Endometrium (tissue), 2 donors: ENCODE results near the gene GATAD2B.
"Not testable (repeated sequence)": the region's sequence is repeated elsewhere in the genome, so short reads cannot be mapped to it uniquely, and the experiment has no call there.

Experiments
- FAIRE-seq: peaks from 2 replicates; lab custom pipeline; 2012; peaks lifted over from hg19 to GRCh38; lab: Jason Lieb, UNC
- donor health status: control.
- donor health status: control.

Gene GATAD2B

DNA sequence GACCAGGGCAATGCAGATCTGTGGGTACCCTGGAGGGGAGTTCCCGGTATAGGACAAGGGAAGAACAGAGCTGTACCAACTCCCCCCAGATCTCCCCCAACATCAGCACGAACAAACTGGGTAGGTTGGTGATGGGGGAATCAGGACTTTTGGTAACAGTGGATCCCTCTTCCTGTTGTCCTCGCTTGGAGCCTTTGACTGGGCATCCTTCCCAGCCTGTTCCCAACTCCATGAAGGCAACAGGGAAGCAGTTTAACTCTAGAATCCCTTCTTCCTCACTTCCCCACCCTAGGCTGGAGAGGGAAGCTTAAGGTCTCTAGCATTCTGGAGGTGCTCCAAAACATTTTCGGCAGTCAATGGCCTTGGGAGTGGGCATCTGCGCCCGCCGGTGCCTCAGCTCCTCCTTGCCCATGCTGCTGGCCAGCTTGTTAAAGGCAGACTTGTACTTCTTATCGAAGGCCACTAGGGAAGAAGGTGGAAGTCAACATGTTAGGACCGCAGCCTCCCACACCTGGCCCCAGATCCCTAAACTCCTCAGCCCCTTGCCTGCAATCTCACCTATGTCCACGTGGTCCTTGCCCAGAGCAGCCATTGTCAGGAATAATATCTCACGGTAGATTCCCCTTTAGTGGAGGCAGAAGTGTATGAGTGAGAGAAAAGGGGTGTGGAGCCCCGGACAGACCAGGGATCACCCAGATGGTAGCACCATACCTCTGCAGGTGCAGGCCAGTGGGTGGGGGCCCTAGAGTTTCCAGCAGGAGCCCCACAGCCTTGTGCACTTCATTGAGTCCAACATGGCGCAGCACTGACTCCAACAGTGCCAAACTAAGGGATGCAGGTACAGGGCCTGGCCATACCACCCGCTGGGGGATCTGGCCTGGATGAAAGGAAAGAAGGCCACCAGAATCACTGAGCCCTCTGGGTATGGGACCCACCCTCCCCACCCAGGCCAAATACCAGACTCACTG lies 7.5 kb upstream of the GATAD2B start:
- no peak for FAIRE-seq

DNA sequence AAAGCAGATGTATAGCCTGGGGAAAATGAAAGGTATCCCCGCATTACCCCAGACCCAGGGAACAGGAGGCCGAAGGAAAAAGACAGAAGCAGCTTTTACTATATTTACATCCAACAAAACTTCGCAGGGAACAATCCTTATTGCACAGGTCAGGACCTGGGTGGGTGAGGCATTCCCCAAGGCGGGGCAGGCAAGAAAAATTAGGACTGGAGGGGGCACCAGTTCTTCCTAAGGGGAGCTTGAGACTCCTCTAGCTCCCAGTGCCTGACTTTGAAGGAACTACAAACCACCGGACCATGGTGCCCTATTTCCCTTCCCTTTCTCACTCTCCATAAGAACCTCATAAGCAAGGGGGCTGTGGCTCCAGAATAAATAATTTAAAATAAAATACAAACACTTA lies 6.7 kb upstream of the GATAD2B start:
- no peak for FAIRE-seq

DNA sequence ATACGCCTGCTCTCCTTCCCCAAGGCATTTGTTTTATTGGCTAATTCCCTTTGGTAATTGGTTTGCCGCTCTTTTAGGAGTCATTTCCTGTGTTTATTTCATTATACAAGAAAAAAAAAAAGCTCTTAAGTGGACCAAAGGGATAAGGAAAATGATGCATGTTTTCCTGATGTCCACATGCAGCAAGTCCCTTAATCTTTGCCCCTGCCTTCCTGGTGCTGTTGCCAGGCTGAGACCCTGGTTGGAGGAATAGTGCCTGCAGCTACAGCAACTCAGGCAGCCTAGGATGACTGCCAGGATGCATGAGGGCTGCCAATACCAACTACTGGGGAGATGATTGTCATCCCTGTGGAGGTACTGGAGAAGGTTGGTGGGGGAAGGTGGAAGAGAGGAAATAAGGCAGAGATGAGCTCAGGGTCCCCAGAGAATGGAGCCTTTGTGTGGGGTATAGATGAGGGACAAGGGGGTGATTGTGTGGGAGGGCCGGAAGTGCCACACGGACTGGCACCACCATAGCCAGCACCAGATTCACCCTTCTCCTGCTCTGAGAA lies 6.1 kb upstream of the GATAD2B start:
- no peak for FAIRE-seq

DNA sequence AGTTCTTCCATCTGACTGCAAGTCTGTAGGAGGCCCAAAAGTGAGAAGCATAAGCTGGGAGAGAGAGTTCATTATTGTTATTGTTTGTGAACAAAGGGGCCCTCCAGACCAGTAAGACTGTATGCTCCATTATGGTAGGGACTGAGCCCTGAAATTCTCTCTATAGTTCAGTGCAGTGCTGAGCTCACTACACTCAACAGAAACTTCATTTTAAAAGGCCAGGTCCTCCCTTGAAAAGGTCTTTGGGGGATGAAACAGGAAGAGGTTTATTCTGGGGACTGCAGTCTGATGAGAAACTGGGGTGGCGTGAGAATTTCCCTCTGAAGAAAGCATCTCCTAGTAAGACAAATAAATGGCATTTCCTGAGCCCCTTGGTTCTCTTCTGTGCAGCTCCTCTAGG lies 5.5 kb upstream of the GATAD2B start:
- FAIRE-seq: no peak

DNA sequence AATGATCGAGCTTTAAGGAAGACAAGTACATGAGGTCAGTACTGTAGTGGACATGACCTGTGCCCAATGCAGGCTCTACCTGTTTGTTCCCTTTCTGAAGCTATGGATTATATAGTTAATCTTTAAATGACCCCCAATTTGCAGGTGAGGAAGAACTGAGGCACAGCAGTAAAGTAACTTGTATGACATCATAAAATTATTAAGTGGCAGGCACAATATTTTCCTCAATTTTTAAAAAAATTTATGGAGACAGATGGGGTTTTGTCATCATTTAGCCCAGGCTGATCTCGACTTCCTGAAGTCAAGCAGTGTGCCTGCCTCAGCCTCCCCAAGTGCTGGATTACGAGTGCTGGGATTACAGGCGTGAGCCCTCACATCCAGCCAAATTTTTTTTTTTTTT lies 3.6 kb upstream of the GATAD2B start:
- FAIRE-seq: no peak

DNA sequence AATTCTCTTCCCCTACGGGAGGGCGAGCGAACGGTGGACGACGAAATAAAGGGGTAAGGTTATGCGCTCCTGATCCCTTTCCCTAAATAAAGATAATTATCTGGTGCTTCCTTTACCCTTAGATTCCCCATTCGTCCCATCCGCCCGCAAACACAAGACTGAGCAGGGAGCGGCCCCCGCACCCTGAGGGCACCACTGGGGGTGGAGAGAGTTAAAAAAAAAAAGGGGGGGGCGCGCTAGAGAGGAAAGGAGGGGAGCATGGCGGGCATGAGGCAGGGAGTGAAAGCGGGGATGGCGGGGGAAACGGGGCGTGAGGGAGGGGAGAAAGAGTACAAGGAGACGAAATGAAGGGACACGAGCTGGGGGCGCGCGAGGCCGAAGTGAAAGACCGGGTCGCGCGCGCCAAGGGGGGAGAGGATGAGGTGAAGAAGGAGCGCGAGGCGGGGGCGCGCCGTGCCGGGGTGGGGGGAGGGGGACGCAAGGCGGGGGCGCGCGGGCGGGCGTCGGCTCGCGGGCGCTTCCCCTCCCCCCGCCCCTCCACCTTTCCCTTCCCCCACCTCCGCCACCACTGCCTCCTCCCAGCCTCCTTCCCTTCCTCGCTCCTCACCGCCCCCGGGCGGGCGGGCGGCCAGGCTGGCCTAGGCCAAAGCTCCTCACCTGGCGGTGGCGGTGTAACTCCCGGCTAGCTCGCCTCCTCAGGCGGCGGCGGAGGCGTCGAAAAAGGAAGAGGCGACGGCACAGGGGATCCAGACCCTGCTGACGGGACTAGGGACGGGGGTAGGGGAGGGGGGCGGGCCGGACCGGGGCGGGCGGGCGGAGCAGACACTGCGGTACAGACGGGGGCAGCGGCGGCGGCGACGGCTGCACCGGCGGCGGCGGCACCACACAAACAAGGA lies 448 bp downstream of the GATAD2B start:
- no peak for FAIRE-seq

DNA sequence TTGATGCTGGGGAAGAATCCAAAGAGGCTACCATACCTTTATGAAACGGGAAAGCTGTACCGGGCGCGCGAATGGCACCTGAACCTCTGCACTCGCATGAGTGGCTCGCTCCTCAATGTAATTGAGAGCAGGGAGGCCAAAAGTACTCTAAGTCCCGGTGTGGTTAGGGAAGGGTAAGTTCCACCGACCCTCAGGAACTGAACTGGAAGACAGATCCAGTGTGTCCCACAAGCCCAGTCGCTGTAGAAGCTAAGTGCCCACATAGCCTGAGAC lies 1.0 kb downstream of the GATAD2B start:
- no peak for FAIRE-seq

DNA sequence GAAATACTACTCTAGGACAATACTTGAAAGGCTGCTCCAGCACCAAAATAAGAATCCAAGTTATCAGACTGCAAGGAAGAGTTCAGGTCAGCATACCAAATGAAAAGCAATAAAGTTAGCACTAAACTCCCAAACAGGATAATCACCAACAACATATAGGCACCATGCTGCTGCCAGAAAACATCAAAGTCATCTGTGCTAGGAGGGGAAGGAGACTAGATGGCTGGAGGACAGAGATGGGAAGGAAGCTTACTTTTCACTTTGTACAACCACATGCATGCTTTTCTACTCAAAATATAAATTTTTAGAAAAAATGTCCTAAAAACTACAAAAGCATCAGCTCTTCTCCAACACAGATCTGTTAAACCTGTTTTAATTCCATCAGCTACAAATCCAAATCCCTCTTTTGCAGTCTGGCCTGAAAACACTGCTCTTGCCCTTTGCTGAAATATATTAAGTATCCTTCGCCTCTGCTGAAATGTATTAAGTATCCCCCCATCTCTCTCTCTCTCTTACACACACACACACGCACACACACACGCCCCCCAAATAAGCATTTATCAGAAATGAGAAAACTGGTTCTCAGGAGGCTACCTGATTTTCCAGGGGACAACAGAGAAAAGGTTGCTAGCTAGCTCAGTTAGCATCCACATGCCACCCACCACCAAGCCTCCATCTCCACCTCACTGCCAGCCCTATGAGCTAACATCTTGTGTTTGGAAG lies 1.5 kb downstream of the GATAD2B start:
- no peak for FAIRE-seq

DNA sequence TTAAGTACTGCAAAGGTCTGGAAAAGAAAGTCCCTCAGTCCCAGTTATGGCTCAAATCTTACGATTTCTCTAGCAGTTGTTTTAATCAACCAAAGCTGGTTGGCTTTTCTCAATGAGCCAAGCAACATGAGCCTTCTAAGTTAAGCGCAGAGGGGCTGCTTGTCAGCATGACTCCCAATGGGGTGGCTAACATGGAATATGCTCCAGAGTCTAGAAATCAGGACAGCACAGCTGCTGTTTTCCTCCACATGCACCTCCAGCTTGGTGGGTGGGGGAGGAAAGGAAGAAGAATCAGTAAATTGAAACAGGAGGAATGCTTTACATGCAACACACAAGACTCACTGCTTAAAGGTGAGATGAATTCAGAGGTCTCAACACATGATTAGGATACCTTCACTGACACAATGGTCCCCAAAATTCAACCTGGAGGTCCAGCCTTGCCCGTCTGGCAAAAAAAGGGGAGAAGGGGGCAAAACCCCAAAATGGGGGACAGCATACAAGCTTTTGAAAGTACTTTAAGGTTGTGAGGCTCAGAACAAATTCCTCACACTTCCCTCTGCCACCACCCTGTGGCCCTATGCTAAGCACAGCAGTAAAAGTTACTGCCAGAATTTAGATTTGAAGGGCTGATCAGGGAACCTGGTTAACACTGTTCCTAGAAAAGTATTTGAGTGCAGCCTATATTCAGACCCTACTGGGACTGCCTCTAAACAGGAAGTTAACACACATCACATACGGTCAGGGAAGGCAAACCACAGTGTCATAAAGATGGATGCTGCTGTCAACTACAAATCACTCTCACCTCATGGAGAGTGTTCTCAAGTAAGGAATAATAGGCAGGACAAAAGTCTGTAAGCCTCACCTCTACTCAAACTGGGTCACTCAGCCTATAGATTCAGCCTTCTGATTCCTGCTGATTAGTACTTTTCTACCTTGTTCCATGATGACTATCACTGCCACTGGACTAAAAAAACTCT lies 2.6 kb downstream of the GATAD2B start:
- no peak for FAIRE-seq

DNA sequence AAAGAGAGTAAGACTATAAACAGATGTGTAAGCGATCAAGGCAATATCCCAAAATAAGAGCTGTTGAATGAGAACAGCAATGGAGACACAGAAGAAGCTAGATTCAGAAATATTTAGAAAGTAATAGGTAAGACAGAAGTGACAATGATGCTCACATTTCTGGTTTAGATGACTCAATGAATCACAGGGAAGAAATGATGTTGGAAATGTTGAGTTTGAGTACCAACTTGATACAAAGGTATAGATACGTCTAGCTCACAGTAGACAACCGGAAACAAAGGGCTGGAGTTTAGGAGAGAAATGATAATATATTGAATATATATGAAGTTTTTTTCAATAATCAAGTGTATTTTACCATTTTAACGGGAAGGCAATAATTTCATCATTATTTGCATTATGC lies 6.5 kb downstream of the GATAD2B start:
- no peak for FAIRE-seq

DNA sequence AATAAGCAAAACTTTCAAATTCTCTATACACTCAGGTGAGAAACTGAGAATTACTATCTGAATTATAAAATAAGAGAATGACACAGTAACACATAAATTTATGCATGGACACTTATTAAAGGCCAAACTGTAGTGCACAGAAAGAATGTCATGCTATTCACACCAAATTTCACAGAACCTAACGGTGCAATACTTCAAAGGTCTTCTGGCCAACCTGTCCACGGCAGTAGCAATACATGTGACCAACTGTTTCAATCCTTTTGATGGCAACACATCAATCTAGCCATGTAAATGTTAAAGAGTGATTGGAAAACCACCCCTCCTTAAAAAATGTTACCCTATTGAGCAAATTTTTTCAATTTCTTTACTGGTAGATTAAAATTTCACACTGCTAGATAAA lies 10.4 kb downstream of the GATAD2B start:
- no peak for FAIRE-seq

DNA sequence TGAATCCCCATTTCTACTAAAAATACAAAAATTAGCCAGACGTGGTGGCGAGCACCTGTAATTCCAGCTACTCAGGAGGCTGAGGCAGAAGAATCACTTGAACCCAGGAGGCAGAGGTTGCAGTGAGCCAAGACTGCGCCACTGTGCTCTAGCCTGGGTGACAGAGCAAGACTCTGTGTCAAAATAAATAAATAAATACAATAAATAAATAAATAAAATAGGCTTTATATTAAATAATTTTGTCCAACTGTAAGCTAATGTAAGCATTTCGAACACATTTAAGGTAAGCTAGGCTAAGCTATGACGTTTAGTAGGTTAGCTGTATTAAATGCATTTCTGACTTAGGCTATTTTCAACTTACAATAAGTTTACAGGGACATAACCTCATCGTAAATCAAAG lies 12.2 kb downstream of the GATAD2B start:
- not testable (repeated sequence) for FAIRE-seq

DNA sequence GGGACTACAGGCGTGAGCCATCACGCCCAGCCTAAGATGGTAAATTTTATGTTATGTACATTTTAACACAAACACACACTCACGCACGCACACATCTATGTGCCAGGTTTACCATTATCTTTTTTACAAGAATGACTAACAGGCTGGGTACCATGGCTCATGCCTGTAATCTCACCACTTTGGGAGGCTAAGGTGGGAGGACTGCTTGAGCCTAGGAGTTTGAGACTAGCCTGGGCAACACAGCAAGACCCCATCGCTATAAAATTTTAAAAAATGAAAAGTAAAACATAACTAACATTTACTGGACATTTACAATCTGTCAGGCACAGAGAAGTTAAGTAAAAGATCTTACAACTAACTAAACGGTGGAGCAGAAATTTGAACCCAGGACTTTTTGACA lies 14.7 kb downstream of the GATAD2B start:
- no peak for FAIRE-seq

DNA sequence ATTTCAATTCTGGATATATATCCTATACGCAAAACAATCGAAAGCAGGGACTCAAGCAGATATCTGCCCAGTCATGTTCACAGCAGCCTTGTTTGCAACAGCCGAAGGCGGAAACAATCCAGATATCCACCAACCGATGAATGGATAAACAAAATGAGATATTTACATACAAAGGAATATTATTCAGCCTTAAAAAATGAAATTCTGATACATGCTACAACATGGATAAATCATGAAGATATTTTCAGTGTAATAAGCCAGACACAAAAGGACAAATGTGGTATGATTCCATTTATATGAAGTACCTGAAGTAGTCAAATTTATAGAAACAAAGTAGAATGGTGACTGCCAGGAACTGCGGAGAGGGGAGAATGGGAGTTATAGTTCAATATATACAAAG lies 15.6 kb downstream of the GATAD2B start:
- no peak for FAIRE-seq

DNA sequence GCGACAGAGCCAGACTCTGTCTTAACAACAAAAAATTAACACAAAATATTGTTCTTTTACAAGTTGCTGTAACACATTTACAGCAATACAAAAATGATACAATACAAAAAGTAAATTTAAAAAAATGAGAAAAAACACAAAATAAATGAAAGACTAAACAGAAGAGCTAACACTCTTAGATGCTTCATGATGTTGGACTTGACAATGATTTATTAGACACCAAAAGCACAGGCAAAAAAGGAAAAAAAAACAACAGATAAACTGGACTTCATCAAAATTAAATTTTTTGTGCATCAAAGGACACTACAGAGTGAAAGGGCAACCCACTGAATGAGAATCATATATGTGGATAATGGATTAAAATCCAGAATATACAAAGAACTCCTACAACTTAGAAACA lies 16.4 kb downstream of the GATAD2B start:
- FAIRE-seq: no peak

DNA sequence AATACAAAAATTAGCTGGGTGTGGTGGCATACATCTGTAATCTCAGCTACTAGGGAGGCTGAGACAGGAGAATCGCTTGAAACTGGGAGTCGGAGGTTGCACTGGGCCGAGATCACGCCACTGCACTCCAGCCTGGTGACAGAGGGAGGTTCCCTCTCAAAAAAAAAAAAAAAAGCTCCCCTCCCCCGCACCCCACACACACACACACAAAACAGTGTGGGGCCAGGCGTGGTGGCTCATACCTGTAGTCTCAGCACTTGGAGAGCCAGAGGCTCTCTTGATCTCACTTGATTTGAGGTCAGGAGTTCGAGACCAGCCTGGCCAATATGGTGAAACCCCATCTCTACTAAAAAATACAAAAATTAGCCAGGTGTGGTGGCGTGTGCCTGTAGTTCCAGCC lies 16.9 kb downstream of the GATAD2B start:
- not testable (repeated sequence) for FAIRE-seq

DNA sequence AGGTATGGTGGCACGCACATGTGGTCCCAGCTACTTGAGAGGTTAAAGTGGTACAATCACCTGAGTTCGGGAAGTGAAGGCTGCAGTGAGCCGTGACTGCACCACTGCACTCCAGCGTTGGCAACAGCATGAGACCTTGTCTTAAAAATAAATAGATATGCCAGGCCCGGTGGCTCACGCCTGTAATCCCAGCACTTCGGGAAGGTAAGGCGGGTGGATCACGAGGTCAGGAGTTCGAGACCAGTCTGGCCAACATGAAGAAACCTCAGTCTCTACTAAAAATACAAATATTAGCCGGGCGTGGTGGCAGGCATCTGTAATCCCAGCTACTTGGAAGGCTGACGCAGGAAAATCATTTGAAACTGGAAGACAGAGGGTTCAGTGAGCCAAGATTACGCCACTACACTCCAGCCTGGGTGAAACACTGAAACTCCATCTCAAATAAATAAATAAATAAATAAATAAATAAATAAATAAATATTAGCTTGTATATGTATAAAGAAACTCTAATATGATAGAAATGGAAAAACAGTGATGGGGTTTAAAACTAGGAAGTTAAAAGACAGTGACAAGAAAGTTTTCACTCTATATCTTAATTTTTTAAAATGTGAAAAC lies 18.8 kb downstream of the GATAD2B start:
- FAIRE-seq: no peak

DNA sequence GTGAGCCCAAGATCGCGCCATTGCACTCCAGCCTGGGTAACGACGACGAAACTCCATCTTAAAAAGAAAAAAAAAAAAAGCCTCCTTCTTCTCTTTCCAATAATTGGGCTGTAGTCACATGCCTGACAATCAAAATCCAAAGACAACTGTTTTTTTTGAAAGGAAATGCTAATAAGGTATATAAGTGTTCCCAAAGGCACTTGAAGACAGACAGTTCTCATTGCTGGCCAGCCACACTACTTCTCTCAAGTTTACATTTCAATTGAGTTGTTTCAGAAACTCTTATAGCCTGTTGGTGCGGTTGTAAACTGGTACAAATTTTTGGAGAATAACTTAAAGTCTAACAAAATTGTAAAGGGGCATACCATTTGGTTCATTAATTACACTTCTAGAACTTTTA lies 23.3 kb downstream of the GATAD2B start:
- FAIRE-seq: no peak

DNA sequence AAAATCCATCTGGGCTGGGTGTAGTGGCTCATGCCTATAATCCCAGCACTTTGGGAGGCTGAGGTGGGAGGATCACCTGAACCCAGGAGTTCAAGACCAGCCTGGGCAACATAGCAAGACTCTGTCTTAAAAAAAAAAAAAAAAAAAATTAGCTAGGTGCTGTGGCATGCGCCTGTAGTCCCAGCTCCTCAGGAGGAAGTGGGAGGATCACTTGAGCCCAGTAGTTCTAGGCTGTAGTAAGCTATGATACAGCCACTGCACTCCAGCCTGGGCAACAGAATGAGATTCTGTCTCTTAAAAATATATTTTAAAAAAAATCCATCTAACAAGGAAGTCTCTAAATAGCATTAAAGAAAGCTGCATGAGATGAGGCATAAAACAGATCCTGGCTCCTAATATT lies 26.9 kb downstream of the GATAD2B start:
- FAIRE-seq: not testable (repeated sequence)

DNA sequence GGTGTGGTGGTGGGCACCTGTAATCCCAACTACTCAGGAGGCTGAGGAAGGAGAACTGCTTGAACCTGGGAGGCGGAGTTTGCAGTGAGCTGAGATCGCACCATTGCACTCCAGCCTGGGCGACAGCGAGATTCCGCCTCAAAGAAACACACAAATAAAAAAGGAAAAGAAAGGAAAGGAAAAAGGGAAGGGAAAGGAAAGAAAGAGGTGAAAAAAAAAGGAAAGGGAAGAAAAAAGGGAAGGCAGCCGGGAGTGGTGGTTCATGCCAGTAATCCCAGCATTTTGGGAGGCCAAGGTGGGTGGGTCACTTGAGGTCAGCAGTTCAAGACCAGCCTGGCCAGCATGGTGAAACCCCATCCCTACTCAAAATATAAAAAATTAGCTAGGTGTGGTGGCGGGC lies 31.7 kb downstream of the GATAD2B start:
- not testable (repeated sequence) for FAIRE-seq

DNA sequence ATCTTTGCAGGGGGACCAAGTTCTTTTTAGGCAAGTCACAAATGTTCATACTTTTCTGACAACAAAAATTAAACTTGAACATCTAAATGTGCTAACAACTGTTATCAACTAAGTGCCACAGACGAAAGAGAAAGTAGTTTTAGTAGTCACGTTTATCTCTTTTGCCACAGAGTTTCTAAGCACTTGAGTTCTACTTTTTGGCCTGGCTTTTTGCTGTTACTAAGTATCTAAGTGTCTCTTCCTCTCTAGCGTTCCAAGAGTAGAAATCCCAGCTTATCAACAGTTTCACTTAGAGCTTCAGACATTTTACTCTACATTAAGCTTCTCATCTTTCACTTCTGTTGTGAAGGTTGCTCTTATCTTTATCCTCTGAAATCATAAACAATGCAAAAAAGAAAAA lies 34.2 kb downstream of the GATAD2B start:
- FAIRE-seq: no peak
